ENCODE results near the gene HOXB4. TPM values are rescaled to one million over a fixed set of nuclear protein-coding genes. Genes with fewer than 3 reads are reported as not detected.

Gene HOXB4
- total RNA-seq, 2 experiments from 2014 or later, result 7.4 to 8.9 TPM

DNA sequence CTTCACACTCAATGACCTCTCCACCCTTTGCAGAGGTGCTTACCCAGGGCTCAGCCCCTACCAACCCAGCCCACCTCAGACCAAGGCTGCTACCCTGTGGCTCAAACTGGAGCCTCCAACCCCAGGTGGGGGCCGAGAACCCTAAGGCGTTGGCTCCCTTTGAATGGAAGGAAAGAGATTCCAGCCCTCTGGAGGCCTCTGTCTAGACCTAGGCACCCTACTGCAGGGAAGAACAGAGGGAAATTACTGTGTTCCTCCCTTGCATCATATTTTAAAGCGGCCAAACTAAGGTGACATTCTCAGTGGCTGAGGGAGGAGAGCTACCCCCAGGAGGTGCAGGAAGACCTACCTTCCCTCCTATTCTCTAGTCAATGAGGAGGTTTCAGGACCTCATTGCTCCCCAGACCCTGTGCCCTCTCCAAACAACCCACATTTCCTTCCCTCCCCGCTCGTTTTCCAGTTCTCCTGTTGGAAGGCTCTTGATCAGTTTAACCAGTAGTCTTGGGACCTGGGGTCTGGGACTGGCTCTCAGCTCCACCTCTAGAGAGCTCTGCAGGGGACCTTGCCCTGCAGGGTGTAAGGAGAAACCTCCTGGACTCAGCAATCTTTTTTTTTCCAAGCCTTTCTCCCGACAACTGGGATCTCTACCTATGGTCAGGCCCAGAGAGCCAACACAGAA, 42.5 kb upstream of the HOXB4 start:
- no peak overlapping the region for H3K4me3 ChIP-seq (ENCODE audit: low read depth, low read length, poor library complexity, severe bottlenecking)
- no TSS peak for BruUV-seq (replicated peaks)
- POLR2A ChIA-PET, result no interaction called here

DNA sequence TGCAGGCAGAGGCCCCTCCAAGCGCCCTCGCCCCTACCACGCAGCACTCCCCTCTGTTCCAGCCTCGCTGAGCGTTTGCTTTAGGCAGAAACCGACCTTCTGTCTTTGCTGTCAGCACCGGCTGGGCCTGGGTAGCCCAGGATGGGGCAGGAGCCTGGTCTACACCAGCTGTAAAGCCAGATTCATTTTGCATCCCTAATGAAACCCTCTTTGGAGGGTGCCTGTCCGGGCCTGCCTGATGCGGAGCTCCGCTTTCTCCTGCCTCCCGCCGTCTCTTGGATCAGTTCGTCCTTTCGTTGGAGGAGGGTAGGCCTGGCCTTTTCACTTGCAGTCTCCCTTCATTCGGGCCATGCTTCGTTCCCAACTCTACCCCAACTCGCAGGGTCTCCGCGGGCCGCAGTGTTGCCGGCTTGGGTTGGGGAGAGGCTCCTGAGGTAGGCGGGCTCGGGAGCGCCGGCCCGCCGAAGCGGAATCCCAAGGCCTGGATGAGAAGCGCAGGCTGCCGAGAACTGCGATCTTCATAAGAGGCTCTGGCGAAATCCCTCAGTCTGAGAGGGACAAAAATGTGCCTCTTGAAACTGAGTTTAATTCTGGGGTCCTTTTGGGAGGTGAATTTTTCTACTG, 41.8 kb upstream of the HOXB4 start:
- Histone ChIP-seq H3K27ac (ENCODE audit: low read depth, low read length, poor library complexity, severe bottlenecking) (no peak overlapping the region), H3K9me2 (ENCODE audit: insufficient read depth, low read length) (no peaks in the 10 kb centered on the region), H3K4me1 (ENCODE audit: insufficient read depth, low read length, poor library complexity, severe bottlenecking) (no peaks in the 10 kb centered on the region), H2AFZ (ENCODE audit: low read length) (no peak overlapping the region), H4K20me1 (ENCODE audit: insufficient read depth, low read length) (no peaks in the 10 kb centered on the region), H3K4me3 (ENCODE audit: low read depth, low read length, poor library complexity, severe bottlenecking) (no peak overlapping the region), H3K36me3 (ENCODE audit: insufficient read depth, low read length) (no peaks in the 10 kb centered on the region), H3K4me2 (ENCODE audit: low read length) (no peak overlapping the region), H3K79me2 (ENCODE audit: insufficient read depth, low read depth, low read length) (no peaks in the 10 kb centered on the region), H3K9me3 (ENCODE audit: low read length) (no peaks in the 10 kb centered on the region)
- DNase-seq (ENCODE audit: low spot score), result no peak
- CTCF ChIA-PET (ENCODE audit: unreplicated experiment), result no interaction called here
- intact Hi-C loops (cut with micrococcal nuclease; ENCODE audit: unreplicated experiment), result loop anchor here (5.0 kb wide), 1 partner anchor 593 kb away; no protein-coding TSS in a partner anchor
- POLR2A ChIA-PET, result no interaction called here
- BruUV-seq (replicated peaks), result no TSS peak
- TF ChIP-seq, protein P1, sequence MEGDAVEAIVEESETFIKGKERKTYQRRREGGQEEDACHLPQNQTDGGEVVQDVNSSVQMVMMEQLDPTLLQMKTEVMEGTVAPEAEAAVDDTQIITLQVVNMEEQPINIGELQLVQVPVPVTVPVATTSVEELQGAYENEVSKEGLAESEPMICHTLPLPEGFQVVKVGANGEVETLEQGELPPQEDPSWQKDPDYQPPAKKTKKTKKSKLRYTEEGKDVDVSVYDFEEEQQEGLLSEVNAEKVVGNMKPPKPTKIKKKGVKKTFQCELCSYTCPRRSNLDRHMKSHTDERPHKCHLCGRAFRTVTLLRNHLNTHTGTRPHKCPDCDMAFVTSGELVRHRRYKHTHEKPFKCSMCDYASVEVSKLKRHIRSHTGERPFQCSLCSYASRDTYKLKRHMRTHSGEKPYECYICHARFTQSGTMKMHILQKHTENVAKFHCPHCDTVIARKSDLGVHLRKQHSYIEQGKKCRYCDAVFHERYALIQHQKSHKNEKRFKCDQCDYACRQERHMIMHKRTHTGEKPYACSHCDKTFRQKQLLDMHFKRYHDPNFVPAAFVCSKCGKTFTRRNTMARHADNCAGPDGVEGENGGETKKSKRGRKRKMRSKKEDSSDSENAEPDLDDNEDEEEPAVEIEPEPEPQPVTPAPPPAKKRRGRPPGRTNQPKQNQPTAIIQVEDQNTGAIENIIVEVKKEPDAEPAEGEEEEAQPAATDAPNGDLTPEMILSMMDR (conservative IDR thresholded peaks at IDR 0.05; ENCODE audit: low read length), result no peak
- TF ChIP-seq EZH2phosphoT487 (IDR thresholded peaks at IDR 0.05; ENCODE audit: borderline replicate concordance, low read depth, low read length), result no peak

More for the DNA sequence above, 42.5 kb upstream of the HOXB4 start:
- CTCF ChIA-PET (ENCODE audit: unreplicated experiment), result no interaction called here
- no peak for TF ChIP-seq EZH2phosphoT487 (IDR thresholded peaks at IDR 0.05; ENCODE audit: borderline replicate concordance, low read depth, low read length)
- TF ChIP-seq, protein P1 (conservative IDR thresholded peaks at IDR 0.05; ENCODE audit: low read length), result no peak
- intact Hi-C loops (cut with micrococcal nuclease; ENCODE audit: unreplicated experiment), result no loop called here
- Histone ChIP-seq H2AFZ (ENCODE audit: low read length) (no peak overlapping the region), H3K9me3 (ENCODE audit: low read length) (no peaks in the 10 kb centered on the region), H3K36me3 (ENCODE audit: insufficient read depth, low read length) (no peaks in the 10 kb centered on the region), H3K27ac (ENCODE audit: low read depth, low read length, poor library complexity, severe bottlenecking) (no peak overlapping the region), H3K4me1 (ENCODE audit: insufficient read depth, low read length, poor library complexity, severe bottlenecking) (no peaks in the 10 kb centered on the region), H4K20me1 (ENCODE audit: insufficient read depth, low read length) (no peaks in the 10 kb centered on the region), H3K79me2 (ENCODE audit: insufficient read depth, low read depth, low read length) (no peaks in the 10 kb centered on the region), H3K4me2 (ENCODE audit: low read length) (no peak overlapping the region), H3K9me2 (ENCODE audit: insufficient read depth, low read length) (no peaks in the 10 kb centered on the region)
- no peak for DNase-seq (ENCODE audit: low spot score)

All from OCI-LY7 (cell line).